Thyroid gland (tissue), 4 donors: ENCODE measurements around the gene ABCA5. TPM values are rescaled to one million over a fixed set of nuclear protein-coding genes. Genes with fewer than 3 reads are reported as not detected.

ENCODE experiments used
- DNase-seq, 2 donors: peaks; one replicate each; pipeline ENCODE4 v3.0.0-alpha.2; 2019
- H3K27ac ChIP-seq, 3 donors: fragments of 200-600 bp; sonication (generic); 1 replicate in 2 of 3; 2 replicates in 1 of 3; pipeline ENCODE4 v1.5.1; 2016 to 2019; ENCODE audit warnings: mild to moderate bottlenecking in 1 of 3, moderate library complexity in 1 of 3
- H3K27me3 ChIP-seq: fragments of 200-600 bp; sonication (generic); one replicate; pipeline ENCODE4 v1.5.1; 2019
- H3K36me3 ChIP-seq, 2 donors: fragments of 200-600 bp; sonication (generic); one replicate each; pipeline ENCODE4 v1.5.1; 2016 to 2019
- H3K4me1 ChIP-seq, 2 donors: fragments of 200-600 bp; sonication (generic); one replicate each; pipeline ENCODE4 v1.5.1; 2017 to 2019
- H3K4me3 ChIP-seq, 3 donors: fragments of 200-600 bp; sonication (generic); replicated peaks in 1 of 3; 1 replicate in 2 of 3; 2 replicates in 1 of 3; pipeline ENCODE4 v1.5.1; 2016; ENCODE audit warnings: mild to moderate bottlenecking in 1 of 3
- H3K9me3 ChIP-seq: fragments of 200-600 bp; sonication (generic); one replicate; pipeline ENCODE4 v1.5.1; 2017
- CTCF ChIP-seq, 6 experiments: fragments of 200-600 bp in 3 of 6; fragments of 450-650 bp in 3 of 6; sonication (generic) in 3 of 6; IDR thresholded peaks; one replicate each; pipeline ENCODE4 v1.5.1; 2016 to 2019; ENCODE audit warnings: antibody characterized with exemption in 6 of 6, mild to moderate bottlenecking in 2 of 6, inconsistent platforms in 1 of 6, moderate library complexity in 1 of 6
- POLR2A ChIP-seq, 2 donors: fragments of 450-650 bp; IDR thresholded peaks; one replicate each; pipeline ENCODE4 v1.6.1; 2017; ENCODE audit warnings: antibody characterized with exemption in 2 of 2, mild to moderate bottlenecking in 2 of 2, moderate library complexity in 1 of 2
- WGBS, 2 donors: methylation state at CpG; one replicate each; pipeline ENCODE4 v1.1.5; 2017; 5-methylcytosine and 5-hydroxymethylcytosine counted together
- intact Hi-C: fragments of 100-400 bp; cut with DNase I; formaldehyde crosslinking; loops from one replicate; pipeline ENCODE4 v1.15.1; 2023
- total RNA-seq, 4 donors: library from RNA; depleted of rRNA; stranded (reverse); fragments of >200 nt; gene quantifications; one replicate each; pipeline ENCODE4 v1.2.3, GENCODE V29; 2016

The ABCA5 gene
- total RNA-seq, 4 donors from 2014 or later, result 39.2 to 69.0 (median 52.3) TPM

DNA sequence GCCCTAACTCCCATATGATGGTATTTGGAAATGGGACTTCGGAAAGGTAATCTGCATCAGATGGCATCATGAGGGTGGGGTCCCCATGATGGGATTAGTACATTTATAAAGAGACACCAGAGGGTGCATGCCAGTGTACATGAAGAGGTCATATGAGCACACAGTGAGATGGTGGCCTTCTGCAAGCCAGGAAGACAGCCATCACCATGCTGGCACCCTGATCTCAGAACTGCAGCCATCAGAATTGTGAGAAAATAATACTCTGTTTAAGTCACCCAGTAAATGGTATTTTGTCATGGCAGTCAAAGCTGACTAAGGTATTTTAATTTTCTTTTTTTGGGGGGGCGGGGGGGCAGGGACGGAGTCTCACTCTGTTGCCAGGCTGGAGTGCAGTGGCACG is 51.2 kb downstream of the ABCA5 start:
- no peaks in the 10 kb centered on the region for H3K36me3 ChIP-seq
- H3K9me3 ChIP-seq, result no peaks in the 10 kb centered on the region
- intact Hi-C loops, result no loop called here
- no peak for DNase-seq
- H3K4me1 ChIP-seq, result no peaks in the 10 kb centered on the region
- no peaks in the 10 kb centered on the region for H3K27me3 ChIP-seq
- H3K4me3 ChIP-seq, result no peak overlapping the region
- TF ChIP-seq POLR2A (IDR thresholded peaks at IDR 0.05) (no peak), CTCF (IDR thresholded peaks at IDR 0.05) (no peak)
- H3K27ac ChIP-seq, result no peak overlapping the region
- 94 to 100% methylated on average over 4 of the region's 4 CpGs for WGBS, 2 donors

DNA sequence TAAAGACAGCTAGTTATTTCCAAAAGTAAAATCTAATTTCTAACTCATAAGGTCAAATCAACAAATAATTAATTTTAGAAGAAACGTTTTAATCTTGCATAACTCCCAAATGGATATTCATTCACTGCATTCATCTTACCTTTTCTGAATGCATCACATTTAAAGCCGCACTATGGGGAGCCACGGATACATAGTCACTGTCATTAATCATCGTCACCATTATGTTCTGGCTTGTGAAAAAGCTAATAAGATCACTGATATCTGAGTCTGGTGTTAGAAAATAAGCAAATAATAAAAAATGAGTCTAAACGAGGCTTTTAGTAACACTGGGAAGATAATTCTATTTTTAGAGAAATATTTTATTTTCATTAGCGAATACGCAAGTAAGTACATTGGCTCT is 55.9 kb downstream of the ABCA5 start:
- Histone ChIP-seq H3K4me3 (no peak overlapping the region), H3K27me3 (no peaks in the 10 kb centered on the region), H3K4me1 (no peaks in the 10 kb centered on the region), H3K36me3 (no peaks in the 10 kb centered on the region), H3K27ac (no peak overlapping the region), H3K9me3 (no peaks in the 10 kb centered on the region)
- intact Hi-C loops, result no loop called here
- DNase-seq, result no peak
- TF ChIP-seq CTCF (IDR thresholded peaks at IDR 0.05), result no peak
- no peak for TF ChIP-seq POLR2A (IDR thresholded peaks at IDR 0.05)
- WGBS, 2 donors, result 82 to 88% methylated on average over 7 of the region's 7 CpGs

DNA sequence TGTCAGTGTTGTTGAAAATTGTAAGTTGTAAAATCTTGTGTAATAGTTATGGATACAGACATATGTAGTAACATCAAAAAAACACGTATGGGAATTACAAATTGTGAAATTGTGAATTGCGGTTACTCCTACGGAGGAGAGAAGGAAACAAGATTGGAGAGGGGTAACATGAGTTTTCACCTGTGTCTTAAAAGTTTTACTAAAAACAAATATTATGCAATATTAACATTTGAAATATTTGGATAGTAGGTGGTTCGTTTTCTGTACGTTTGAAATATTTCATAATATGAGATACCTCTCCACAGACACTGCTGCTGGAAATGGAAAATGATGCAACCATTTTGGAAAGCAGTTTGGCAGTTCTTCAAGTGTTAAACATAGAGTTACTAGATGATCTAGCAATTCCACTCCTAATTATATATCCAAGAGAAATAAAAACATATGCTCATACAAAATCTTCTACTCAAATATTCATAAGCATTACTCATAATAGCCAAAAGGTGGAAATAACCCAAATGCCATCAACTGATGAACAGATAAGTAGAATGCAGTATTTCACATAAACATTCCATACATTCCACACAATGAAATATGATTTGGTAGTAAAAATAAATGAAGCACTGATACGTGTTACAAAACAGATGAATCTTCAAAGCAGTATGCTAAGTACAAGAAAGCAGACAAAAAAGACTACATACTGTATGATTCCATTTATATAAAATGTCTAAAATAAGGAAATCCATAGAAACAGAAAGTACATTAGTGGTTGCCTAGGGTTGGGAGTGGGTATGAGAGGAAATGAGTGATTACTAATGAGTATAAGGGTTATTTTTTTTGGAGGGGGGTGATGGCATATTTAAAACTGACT is 57.6 kb downstream of the ABCA5 start:
- 88 to 89% methylated on average over 6 of the region's 6 CpGs for WGBS, 2 donors
- H3K27ac ChIP-seq, result no peak overlapping the region
- TF ChIP-seq POLR2A (IDR thresholded peaks at IDR 0.05) (no peak), CTCF (IDR thresholded peaks at IDR 0.05) (no peak)

GRCh38 chr17:69268543-69269014 is 58.4 kb downstream of the ABCA5 start:
- no peaks in the 10 kb centered on the region for H3K4me1 ChIP-seq

More for the DNA sequence above, 57.6 kb downstream of the ABCA5 start:
- no peak for DNase-seq
- intact Hi-C loops, result no loop called here
- Histone ChIP-seq H3K36me3 (no peaks in the 10 kb centered on the region), H3K9me3 (no peaks in the 10 kb centered on the region), H3K27me3 (no peaks in the 10 kb centered on the region), H3K4me1 (no peaks in the 10 kb centered on the region), H3K4me3 (no peak overlapping the region)

More at GRCh38 chr17:69268543-69269014, 58.4 kb downstream of the ABCA5 start:
- H3K36me3 ChIP-seq, result no peaks in the 10 kb centered on the region
- no peak overlapping the region for H3K27ac ChIP-seq
- WGBS, 2 donors, result 91 to 94% methylated on average over 5 of the region's 5 CpGs
- H3K27me3 ChIP-seq, result no peaks in the 10 kb centered on the region
- intact Hi-C loops, result no loop called here
- TF ChIP-seq POLR2A (IDR thresholded peaks at IDR 0.05) (no peak), CTCF (IDR thresholded peaks at IDR 0.05) (no peak)
- DNase-seq, result no peak
- H3K4me3 ChIP-seq, result no peak overlapping the region
- H3K9me3 ChIP-seq, result no peaks in the 10 kb centered on the region
